Fibroblast of peridontal ligament (primary cell): ENCODE measurements around the gene SPEM2.

Experiments used
- DNase-seq: peaks from one replicate; pipeline ENCODE4 v3.0.0-alpha.2; 2010; ENCODE audit errors: extremely low read depth

The SPEM2 gene

DNA sequence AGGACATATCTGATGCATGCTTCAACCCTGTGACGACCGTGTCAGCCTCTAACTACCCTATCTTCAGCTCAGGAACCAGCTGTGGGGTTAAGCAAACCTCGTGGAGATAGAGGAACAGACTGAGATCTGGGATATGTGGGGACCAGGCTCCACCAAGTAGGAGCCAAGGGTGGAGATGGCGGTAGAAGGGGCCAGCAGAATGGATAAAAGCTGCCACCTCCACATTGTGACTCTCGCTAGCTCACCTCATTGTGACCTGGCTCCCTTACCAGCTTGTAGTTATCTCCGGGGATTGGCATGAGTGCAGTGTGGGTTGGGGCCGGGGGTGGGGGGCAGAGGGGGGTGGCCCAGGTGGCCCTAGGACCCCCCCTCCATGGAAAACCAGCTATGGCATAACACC, at the start of gene SPEM2:
Gene SPEM2, plus strand, starts transcription at position 301 of the 400 bp plus-strand sequence. Its CDS starts 73 bp downstream, at position 374.
- DNase-seq: no peak

DNA sequence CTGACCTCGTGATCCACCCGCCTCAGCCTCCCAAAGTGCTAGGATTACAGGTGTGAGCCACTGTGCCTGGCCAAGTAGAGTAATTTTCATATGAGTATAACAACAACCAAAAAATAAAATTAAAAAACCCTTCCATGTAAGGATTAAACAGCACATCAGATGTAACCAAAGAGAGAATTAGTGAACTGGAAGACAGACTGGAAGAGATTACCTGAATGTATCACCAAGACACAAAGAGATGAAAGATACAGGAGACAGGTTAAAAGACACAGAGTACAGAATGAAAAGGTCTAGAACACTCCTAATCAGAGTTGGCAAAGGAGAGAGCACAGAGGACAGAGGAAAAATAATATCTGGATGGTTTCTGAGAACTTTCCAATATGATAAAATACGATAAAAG, 46.3 kb upstream of the SPEM2 start:
- DNase-seq: no peak

DNA sequence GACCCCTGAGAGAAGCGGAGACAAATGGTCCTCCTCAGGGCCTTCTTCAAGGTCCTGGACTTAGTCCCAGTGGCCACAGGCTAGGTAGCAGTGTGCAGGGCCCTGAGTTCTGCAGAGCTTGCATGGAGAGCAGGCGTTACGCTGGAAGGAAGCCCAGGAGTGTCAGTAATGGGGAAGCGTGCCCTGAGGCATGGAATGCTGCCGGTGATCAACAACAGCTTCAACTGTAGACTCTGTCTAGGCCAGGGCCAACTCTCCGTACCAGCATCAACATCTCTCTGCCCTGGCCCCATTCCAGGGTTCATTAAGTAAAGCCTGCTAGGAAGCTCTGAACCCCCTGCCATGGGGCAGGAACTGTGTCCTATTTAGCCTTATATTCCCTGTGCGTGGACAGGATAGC, 45.1 kb upstream of the SPEM2 start:
- DNase-seq: peak; percentile 38

DNA sequence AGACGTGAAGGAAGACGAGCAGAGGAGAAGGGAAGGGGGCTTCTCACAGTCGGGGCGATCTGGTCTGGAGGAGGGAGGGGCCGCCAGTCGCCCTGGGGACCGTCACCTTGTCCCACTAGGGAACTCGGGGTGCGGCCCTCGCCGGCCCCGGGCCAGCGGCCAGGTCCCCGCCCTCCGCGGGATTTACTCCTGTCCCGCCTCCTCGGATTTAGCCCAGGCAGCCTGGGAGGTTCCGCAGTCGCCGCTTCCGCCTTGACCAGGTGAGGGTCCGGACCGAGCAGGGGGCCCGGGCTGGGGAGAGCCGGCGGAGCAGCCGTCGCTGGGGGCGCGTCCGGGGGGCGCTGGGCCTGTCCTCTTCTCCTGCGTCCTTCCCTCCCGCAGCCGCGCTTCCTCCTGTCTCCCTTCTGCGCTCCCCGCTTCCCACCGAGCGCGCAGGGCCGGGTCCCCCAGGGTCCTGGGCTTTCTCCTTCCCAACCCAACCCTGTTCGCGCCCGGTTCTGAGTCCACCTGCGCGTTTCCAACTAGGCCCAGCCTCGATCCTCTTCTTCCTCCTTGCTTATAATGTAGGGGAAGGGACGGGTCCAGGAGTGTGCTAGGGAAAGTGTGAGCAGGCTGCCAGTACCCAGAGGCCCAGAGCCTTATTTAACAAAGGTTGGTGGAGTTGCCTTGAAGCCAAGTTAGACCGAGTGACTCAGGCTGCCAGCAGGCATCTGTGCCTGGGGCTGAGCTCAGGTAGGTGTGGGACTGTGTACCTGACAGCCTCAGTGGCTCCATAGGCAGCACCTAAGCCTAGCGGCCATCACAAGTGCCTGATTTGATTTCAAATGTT, 44.3 kb upstream of the SPEM2 start, which contains the start of gene TNK1:
Gene TNK1, plus strand, starts transcription at position 235 of the 829 bp plus-strand sequence. CDS start 1,838 bp downstream, outside the sequence.
- DNase-seq: no peak

DNA sequence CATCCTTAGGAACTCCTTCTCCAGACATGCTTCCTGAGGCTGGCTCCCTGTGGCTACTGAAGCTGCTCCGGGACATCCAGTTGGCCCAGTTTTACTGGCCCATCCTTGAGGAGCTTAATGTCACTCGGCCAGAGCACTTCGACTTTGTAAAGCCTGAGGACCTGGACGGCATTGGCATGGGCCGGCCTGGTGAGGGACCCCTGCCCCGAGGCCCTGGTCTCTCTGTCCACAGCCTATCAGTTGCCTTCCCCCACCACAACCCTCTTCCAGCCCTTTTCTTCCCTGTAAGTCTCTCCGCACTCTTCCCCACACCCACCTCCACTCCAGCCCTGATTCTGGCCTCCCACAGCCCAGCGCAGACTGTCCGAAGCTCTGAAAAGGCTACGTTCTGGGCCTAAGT, 42.5 kb upstream of the SPEM2 start:
- DNase-seq: no peak

DNA sequence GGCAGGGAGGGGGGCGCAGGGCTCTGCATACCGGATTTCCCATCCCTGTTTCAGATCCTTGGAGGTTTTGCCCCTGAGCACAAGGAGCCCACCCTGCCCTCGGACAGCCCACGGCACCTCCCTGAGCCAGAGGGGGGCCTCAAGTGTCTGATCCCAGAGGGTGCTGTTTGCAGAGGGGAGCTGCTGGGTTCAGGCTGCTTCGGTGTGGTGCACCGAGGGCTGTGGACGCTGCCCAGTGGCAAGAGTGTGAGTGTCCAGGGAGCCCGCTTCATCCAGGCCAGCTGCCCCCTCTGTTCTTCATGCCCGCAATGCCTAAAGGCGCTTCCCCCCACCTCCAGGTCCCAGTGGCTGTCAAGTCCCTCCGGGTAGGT, 42.1 kb upstream of the SPEM2 start:
- no peak for DNase-seq

DNA sequence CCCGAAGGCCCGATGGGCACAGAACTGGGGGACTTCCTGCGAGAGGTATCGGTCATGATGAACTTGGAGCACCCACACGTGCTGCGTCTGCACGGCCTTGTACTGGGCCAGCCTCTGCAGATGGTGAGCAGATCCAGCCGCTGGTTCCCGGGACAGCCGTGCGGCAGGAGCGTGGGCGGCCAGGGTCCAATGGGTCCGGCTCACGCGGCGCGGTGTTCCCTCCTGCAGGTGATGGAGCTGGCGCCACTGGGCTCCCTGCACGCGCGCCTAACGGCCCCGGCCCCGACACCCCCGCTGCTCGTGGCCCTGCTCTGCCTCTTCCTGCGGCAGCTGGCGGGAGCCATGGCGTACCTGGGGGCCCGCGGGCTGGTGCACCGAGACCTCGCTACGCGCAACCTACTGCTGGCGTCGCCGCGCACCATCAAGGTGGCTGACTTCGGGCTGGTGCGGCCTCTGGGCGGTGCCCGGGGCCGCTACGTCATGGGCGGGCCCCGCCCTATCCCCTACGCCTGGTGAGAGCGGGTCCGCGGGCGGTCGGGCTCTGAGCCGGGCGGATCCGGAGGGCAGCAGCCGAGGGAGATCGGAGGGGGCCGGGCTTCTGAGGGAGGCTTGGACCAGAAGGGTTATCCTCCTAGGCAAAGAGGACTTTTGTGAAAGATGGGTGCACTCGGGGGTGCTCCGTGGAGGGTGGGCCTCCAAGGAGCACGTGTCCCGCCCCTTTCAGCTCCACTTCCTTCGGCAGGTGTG, 41.5 kb upstream of the SPEM2 start:
- DNase-seq: no peak

DNA sequence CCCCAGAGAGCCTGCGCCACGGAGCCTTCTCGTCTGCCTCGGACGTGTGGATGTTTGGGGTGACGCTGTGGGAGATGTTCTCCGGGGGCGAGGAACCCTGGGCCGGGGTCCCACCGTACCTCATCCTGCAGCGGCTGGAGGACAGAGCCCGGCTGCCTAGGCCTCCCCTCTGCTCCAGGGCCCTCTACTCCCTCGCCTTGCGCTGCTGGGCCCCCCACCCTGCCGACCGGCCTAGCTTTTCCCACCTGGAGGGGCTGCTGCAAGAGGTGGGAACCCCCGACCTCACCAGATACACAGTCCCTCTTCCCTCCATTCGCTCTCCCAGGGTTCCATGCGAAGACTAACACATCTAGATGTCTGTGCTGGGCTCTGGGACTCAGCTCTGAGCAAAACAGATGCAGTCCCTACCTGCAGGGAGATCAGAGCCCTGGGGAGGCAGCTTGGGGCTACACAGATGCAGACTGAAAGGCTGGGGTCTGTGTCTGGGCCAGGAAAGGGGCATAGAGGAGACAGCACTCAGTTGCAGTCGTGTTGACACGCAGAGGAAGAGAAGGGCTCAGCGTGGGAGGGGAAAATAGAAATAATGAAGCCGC, 40.8 kb upstream of the SPEM2 start:
- no peak for DNase-seq

DNA sequence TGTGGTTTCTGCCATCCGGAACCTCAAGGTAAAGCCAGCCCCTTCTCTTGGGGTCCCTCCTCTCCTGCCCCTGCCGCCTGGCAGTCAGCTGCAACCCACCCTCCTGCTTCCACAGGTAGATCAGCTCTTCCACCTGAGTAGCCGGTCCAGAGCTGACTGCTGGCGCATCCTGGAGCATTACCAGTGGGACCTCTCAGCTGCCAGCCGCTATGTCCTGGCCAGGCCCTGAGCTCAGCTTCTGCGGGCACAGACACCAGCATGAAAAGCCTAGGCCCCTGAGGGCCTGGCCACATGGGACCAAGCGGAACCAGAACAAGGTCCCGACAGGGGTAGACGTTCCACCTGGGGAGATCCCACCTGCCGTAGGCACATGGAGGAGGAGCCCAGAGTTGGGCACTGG, 36.6 kb upstream of the SPEM2 start:
- no peak for DNase-seq

DNA sequence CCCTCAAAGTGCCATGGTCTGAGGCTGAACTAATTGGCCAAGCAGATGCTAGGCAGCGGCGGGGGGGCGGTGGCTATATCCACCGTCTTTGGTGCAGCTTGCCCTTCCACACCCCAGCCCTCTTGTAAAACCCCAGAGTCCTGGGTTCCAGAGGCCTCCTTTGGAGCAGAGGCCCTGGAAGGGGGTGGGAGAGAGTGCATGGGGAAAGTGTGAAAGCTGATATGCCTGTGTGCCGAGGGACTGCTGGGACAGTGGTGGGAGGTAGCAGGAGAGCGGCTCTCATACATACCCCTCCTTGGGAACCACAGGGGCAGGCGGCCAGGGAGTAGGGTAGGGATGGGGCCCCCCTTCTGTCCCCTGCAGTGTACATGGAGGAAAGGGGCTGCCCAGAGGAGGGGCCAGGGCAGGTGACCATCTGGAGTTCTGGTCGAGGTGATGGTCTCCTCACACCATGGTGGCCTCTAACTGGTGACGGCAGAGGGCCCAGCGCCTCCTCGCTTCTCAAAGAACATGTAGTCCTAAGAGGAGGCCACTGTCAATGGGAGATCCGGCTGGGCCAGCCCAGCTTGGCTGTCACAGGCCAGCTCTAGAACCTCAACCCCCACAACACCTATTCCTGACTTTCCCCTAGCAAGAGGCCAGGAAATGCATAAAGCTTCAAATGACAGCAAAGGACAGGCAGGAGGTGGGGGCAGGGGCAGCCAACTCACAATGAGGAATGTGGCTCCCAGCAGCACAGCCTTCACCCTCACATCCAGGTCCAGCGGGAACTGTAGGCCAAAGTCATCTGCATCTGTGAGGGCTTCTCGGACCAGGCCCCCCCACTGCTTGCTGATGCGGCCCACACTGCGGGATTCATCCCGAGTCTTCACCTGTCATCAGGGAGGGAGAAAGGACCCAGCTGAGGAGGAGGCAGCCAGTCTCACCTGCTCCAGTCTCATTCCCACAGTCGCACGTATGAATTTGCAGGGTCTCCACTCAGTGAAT, 35.2 kb upstream of the SPEM2 start:
- no peak for DNase-seq

DNA sequence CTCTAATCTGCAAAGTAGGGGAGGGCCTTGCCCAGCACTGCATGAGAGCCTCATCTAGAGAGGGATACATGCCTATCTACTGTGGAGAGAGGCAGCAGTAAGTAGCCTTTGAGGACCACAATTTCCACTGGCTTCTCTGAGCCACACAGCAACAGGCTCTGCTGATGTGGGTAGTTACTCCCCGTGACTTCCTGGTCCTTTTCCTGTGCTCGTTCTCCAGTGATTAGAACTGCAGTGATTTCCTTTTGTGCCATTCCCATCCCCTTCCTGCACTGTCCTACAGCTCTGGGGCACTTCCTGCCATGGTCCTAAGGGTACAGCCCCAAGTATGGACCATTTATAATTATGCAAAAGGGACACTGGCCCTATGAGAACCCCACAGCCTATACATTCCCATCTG, 34.1 kb upstream of the SPEM2 start:
- no peak for DNase-seq

DNA sequence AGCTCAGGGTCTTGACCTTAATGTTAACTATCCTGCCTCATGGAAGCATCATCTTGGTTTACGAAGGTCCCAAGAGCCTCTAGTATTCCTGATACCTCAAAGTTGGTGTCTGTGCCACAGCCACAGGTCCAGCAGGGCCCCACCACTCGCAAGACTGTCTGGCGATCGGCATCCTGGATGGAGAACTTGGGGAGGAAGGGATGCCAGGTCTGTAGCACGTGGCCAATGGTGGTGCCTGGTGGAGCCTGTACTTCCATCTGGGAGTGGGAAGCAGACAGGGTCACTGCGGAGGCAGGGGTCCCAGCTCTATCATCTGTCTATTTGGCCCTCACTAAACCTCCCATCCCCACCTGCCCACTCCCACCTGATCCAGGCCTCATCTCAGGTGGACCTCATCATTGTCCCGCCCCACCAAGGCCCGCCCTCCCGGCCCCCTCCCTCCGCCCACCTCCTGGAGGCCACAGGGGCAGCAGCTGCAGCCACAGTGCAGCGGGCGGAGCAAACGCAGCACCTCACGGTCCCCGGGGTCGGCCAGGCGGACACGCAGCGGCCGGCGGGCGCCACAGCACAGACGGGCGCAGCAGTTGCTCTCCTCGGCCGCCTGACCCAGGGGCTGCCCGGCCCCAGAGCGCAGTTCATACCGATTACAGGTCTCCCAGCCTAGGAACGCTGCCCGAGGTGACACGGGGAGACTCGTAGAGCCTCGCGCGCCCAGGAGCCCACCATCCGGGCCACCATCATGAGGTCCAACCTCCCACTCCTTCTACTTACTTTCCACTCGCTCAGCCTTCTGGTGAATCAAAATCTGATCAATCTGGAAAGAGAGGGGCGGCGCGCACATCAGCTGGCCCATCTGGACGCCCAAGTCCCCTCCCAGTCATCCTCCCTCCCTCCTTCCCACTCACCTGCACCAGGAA, 32.5 kb upstream of the SPEM2 start:
- no peak for DNase-seq

DNA sequence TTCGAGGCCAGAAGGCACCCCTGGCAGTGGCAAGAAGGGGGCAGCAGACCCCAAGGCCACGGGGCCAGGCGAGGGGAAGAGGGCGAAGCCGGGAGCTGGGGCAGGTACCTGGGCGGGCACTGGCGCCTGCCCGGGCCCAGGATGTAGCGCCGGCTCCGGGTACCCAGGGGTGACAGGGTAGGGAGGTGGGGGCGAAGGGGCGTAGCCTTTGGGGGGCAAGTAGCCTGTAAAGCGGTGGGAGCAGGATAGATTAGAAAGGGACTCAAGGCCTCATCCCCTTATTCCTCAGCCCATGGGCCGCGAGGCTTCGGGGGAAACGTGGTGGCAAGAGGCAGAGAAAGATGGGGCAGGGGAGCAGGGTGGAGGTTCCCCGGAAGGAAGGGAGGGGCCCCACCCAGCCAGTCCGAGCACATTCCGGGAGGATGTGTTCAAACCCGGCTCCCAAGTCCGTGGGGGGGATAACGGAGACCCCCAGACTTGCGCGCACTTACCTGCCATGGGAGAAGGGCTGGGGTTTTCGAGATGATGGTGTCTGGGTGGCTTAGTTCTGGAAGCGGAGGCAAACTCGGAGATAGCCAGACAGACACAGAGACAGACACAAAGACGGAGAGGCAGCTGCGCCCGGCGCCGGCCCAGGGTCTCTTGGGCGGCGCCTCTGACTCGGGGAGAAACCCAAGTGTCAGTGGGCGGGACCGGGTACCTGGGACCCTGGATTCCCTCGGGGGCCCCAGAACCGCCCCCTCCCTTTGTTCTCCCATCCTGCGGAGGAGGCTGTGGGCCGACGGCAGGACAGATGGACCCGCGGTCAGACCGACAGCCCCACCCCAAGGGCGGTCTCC, 31.6 kb upstream of the SPEM2 start:
- no peak for DNase-seq

DNA sequence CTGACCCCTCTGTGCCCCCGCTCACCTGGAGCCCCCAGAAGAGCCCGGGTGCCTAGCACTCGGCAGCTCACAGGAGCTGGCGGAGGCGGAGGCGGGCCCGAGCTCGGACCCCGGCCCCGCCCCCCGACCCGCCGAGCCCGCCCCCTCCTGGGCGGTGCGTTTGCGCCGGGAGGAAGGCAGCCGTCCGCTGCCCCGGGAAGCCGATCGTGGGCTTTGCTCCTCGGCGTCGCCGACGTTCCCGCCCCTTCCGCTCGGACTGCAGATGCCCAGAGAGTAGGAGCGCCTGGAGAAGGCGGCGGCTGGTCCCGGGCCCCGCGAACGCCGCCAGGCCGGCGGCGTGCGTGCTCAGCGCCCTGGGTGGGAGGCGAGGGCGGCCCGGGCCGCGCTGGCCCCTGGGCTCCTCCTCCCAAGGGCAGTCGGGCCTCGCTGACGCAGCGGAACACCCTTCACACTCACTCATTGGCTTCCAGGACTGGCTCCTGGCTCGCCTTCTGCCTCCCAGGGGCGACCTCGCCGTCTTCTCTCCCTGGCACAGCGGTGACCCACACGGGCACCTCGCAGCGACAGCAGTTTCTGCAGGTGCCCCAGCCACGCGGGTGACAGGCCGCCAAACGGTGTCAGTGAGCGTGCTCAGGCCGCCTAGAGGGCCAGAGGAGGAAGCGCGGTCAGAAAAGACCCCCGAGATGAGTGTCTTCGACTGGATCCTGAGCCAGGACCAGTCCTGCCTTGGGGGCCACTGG, 30.8 kb upstream of the SPEM2 start, which contains the start of gene PLSCR3:
Gene PLSCR3, minus strand, starts transcription at position 74 of the 740 bp plus-strand sequence. CDS start 415 bp downstream, outside the sequence.
- DNase-seq: peak; percentile 76

DNA sequence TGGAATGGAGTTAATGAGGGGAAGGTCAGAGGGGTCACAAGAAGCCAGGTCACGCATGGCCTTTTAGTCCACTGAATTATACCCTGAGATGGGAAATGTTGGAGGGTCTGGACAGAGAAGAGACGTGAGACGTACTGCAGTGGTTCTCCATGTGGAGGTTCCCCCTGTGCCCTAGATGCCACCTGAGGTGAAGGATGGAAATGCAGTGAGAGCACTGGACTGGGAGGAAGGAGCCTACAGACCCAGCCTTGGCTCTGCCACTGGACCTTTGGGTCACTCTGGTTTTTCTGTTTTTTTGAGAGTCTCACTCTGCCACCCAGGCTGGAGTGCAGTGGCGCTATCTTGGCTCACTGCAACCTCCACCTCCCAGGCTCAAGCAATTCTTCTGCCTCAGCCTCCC, 29.3 kb upstream of the SPEM2 start:
- no peak for DNase-seq

DNA sequence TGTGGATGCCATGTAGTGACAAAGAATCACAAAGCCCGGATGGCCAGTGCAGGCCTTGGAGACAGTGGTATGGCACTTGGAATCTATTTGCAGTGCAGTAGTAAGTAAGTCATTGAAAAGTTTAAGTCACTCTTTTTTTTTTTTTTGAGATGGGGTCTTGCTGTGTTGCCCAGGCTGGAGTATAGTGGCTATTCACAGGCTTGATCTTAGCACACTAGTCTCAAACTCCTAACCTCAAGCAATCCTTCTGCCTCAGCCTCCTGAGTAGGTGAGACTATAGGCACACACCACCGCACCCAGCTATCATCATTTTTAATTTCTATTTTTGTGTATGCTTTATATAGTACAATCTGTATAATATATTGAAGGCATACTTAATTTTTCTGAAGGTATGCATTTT, 26.8 kb upstream of the SPEM2 start:
- no peak for DNase-seq

DNA sequence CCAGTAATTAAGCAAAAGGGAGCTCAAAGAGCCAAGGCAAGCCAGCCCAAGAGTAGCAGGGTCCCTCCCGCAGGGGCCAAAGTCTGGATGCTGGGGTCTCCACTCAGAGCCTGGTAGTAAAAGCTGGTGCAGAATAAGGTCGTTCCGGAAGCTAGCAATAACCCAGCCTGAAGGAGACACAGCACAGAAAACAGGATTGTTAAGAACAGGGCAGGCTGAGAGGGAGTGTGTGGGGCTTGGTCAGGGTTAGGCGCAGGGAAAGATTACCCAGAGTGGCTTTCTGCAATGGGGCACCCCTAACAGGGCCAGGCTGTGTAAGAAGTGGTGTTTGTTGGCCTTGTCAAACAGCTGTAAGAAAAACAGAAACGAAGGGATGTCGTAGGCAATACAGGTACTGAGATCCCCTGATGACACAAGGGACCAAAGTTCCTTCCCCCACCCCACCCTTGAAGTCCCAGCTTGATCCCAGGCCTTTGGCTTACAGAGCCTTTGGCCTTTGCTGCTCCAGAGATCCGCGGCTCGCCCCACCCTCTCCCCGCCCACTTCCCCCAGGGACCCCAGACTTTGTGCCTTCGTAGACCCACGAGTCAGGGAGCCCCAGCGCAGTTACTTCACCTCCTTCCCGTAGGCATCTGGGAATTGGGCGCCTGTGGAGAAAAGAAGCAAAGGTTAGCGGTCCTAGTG, 22.2 kb upstream of the SPEM2 start:
- DNase-seq: no peak

DNA sequence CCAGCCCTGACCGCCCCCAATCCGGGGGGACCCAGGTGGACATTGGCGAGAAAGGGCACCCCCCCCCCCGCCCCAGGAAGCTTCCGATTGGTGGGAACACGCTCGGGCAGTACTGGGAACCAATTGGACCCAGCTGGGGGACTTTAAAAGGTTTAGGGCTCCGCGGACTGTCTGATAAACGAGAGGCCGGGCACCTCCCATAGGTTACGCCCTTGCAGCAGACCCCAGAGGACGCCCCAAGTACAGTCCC, 21.8 kb upstream of the SPEM2 start:
- DNase-seq: no peak
